ENCODE results near the gene GRIA3. TPM values are rescaled to one million over a fixed set of nuclear protein-coding genes. Genes with fewer than 3 reads are reported as not detected.

Gene GRIA3
- total and polyA plus RNA-seq, 10 of the 15 experiments (the other 5 are each of a cell fraction or from before 2014, with no cell fraction given): 0.45 to 4.3 (median 2.2) TPM

DNA sequence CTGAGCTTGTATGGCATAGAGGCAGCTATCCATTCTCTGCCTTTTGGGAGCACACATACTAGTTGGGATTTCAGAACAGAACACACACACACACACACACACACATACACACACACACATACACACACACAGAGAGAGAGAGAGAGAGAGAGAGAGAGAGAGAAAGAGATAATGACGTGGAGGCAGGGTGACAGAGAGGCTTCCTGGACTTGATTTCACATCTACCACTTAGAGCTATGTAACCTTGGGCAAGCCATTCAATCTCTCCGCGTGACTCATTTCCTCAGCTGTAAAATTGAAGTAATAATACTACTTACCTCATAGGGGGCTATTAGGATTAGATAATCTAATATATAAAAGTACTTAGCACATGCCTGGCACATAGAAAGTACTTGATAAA is 12.3 kb upstream of the GRIA3 start:
- no peak for DNase-seq (ENCODE audit: low read depth, low spot score)
- no peaks in the 10 kb centered on the region for H3K9me3 ChIP-seq (replicated peaks; ENCODE audit: control insufficient read depth, insufficient read depth, low read length)
- H3K36me3 ChIP-seq (ENCODE audit: control insufficient read depth in 2 of 2, insufficient read depth in 2 of 2, low read length in 1 of 2): no peaks in the 10 kb centered on the region
- H3K27ac ChIP-seq (ENCODE audit: control insufficient read depth, insufficient read depth): no peak overlapping the region
- TF ChIP-seq EED (IDR thresholded peaks at IDR 0.05; ENCODE audit: low read depth): no peak
- TF ChIP-seq RFX5 (IDR thresholded peaks at IDR 0.05; ENCODE audit: low read depth, low read length): no peak
- TF ChIP-seq, protein P1, sequence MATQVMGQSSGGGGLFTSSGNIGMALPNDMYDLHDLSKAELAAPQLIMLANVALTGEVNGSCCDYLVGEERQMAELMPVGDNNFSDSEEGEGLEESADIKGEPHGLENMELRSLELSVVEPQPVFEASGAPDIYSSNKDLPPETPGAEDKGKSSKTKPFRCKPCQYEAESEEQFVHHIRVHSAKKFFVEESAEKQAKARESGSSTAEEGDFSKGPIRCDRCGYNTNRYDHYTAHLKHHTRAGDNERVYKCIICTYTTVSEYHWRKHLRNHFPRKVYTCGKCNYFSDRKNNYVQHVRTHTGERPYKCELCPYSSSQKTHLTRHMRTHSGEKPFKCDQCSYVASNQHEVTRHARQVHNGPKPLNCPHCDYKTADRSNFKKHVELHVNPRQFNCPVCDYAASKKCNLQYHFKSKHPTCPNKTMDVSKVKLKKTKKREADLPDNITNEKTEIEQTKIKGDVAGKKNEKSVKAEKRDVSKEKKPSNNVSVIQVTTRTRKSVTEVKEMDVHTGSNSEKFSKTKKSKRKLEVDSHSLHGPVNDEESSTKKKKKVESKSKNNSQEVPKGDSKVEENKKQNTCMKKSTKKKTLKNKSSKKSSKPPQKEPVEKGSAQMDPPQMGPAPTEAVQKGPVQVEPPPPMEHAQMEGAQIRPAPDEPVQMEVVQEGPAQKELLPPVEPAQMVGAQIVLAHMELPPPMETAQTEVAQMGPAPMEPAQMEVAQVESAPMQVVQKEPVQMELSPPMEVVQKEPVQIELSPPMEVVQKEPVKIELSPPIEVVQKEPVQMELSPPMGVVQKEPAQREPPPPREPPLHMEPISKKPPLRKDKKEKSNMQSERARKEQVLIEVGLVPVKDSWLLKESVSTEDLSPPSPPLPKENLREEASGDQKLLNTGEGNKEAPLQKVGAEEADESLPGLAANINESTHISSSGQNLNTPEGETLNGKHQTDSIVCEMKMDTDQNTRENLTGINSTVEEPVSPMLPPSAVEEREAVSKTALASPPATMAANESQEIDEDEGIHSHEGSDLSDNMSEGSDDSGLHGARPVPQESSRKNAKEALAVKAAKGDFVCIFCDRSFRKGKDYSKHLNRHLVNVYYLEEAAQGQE (IDR thresholded peaks at IDR 0.05; ENCODE audit: low read depth, low read length): no peak
- no peak for TF ChIP-seq RAD51 (IDR thresholded peaks at IDR 0.05)
- TF ChIP-seq, protein P2, sequence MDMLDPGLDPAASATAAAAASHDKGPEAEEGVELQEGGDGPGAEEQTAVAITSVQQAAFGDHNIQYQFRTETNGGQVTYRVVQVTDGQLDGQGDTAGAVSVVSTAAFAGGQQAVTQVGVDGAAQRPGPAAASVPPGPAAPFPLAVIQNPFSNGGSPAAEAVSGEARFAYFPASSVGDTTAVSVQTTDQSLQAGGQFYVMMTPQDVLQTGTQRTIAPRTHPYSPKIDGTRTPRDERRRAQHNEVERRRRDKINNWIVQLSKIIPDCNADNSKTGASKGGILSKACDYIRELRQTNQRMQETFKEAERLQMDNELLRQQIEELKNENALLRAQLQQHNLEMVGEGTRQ (IDR thresholded peaks at IDR 0.05; ENCODE audit: borderline replicate concordance, low read depth, low read length): no peak
- SMC1A ChIA-PET (ENCODE audit: uncharacterized antibody, unreplicated experiment): interaction anchor here (0.8 to 4.9 kb wide), 5 partner anchors 9 to 278 kb away, joined by 3 to 41 read pairs (median 3); no protein-coding TSS in a partner anchor
- no peaks in the 10 kb centered on the region for H3K27me3 ChIP-seq (replicated peaks in 1 of 2; ENCODE audit: control insufficient read depth in 2 of 2, insufficient read depth in 2 of 2, low read length in 1 of 2)
- H3K4me1 ChIP-seq (ENCODE audit: control insufficient read depth, insufficient read depth, low read length): no peaks in the 10 kb centered on the region
- no peak for ATAC-seq
- H3K4me3 ChIP-seq: no peak overlapping the region
- no peak for FAIRE-seq
- in situ Hi-C loops (cut with MboI) (no loop called here), intact Hi-C loops (cut with micrococcal nuclease; ENCODE audit: unreplicated experiment) (no loop called here)
- BruUV-seq (replicated peaks): no TSS peak
- no peak overlapping the region for H3K4me2 ChIP-seq (ENCODE audit: control insufficient read depth, insufficient read depth)
- RAD21 ChIA-PET (ENCODE audit: unreplicated experiment): interaction anchor here (1.3 to 6.1 kb wide), 2 partner anchors 250 to 278 kb away, joined by 3 to 55 read pairs; no protein-coding TSS in a partner anchor
- H3K9ac ChIP-seq (ENCODE audit: control insufficient read depth, insufficient read depth, low read length): no peak overlapping the region
- no peaks in the 10 kb centered on the region for H4K20me1 ChIP-seq (ENCODE audit: control insufficient read depth, insufficient read depth)
- CTCF ChIA-PET: interaction anchor here (1.1 to 6.5 kb wide), 3 partner anchors 31 to 279 kb away, joined by 3 to 89 read pairs (median 3); no protein-coding TSS in a partner anchor
- no peak overlapping the region for H2AFZ ChIP-seq (ENCODE audit: control insufficient read depth, low read depth, low read length)
- H3K79me2 ChIP-seq (ENCODE audit: control insufficient read depth, insufficient read depth, low read length): no peaks in the 10 kb centered on the region
- 67% methylated on average over 3 of the region's 3 CpGs for WGBS (ENCODE audit: insufficient coverage, insufficient replicate concordance, low lambda C conversion rate, missing lambda C conversion rate)
- POLR2A ChIA-PET: no interaction called here
